ENCODE data around the gene SLC25A40.

GRCh38 chr7:87872346-87872745 lies 3.8 kb downstream of the SLC25A40 start:
- TF ChIP-seq MXI1 (IDR thresholded peaks at IDR 0.05; ENCODE audit: low read depth, low read length) (no peak), REST (IDR thresholded peaks at IDR 0.05; ENCODE audit: low read depth, low read length) (no peak)

All from SK-N-SH (cell line).